Adipocyte (in vitro differentiated cells): ENCODE measurements around the gene CYTH2.

Experiments used
- DNase-seq: peaks from one replicate; pipeline ENCODE4 v3.0.0-alpha.2; 2015; ENCODE audit warnings: low read depth
- H3K27me3 ChIP-seq: replicated peaks from 2 replicates; pipeline ENCODE4 v1.7.0; 2013; ENCODE audit warnings: mild to moderate bottlenecking, low read length, moderate library complexity; ENCODE audit not compliant: control insufficient read depth, insufficient read depth
- H3K36me3 ChIP-seq: 2 replicates; pipeline ENCODE4 v1.7.0; 2013; ENCODE audit warnings: low read length, mild to moderate bottlenecking, moderate library complexity; ENCODE audit not compliant: control insufficient read depth, insufficient read depth, severe bottlenecking
- H3K4me1 ChIP-seq: 2 replicates; pipeline ENCODE4 v1.7.0; 2013; ENCODE audit warnings: mild to moderate bottlenecking, low read length, moderate library complexity; ENCODE audit not compliant: control insufficient read depth, insufficient read depth
- H3K4me3 ChIP-seq: 2 replicates; pipeline ENCODE4 v1.7.0; 2013; ENCODE audit warnings: mild to moderate bottlenecking, low read length, moderate library complexity
- H3K9ac ChIP-seq: 2 replicates; pipeline ENCODE4 v1.7.0; 2013; ENCODE audit warnings: mild to moderate bottlenecking, low read length, moderate library complexity
- H3K9me3 ChIP-seq: 2 replicates; pipeline ENCODE4 v1.7.0; 2013; ENCODE audit warnings: mild to moderate bottlenecking, low read length, moderate library complexity; ENCODE audit not compliant: control insufficient read depth

The CYTH2 gene, protein sequence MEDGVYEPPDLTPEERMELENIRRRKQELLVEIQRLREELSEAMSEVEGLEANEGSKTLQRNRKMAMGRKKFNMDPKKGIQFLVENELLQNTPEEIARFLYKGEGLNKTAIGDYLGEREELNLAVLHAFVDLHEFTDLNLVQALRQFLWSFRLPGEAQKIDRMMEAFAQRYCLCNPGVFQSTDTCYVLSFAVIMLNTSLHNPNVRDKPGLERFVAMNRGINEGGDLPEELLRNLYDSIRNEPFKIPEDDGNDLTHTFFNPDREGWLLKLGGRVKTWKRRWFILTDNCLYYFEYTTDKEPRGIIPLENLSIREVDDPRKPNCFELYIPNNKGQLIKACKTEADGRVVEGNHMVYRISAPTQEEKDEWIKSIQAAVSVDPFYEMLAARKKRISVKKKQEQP

DNA sequence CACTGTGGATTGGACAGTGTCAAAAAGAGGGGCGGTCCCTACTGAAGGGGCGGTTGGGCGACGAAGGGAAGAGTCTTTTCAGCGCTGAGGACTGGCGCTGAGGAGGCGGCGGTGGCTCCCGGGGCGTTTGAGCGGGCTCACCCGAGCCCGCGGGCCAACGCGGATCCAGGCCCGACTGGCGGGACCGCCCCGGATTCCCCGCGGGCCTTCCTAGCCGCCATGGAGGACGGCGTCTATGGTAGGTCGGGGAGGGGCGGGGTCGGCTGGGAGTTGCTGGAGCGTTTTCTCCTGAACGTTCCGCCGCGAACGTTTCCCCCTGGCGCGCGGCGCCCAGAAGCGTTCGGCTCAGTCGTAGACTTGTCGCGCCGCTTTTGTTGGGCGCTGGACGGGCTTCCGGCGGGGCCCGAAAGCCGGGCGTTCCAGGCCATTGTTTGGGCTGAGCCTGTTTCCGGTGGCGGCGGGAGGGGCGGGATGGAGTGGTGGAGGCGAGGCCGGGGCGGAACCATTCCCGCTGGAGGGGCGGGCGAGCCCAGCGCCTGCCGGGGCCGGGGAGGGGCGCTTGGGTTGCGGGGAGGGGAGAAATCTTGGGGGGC is at the start of gene CYTH2:
Gene CYTH2 (plus strand): TSS at position 81 of the 593 bp plus-strand sequence. CDS start 139 bp downstream, at position 220.
- Histone ChIP-seq H3K9ac (peak within 1 kb of the TSS; percentile 98), H3K9me3 (no peaks in the 10 kb centered on the region), H3K4me3 (peak within 1 kb of the TSS; percentile 95), H3K4me1 (peaks cover 24% of the 10 kb centered on the region), H3K27me3 (no peaks in the 10 kb centered on the region), H3K36me3 (peaks cover 39% of the 10 kb centered on the region)
- peak; percentile 93 for DNase-seq

DNA sequence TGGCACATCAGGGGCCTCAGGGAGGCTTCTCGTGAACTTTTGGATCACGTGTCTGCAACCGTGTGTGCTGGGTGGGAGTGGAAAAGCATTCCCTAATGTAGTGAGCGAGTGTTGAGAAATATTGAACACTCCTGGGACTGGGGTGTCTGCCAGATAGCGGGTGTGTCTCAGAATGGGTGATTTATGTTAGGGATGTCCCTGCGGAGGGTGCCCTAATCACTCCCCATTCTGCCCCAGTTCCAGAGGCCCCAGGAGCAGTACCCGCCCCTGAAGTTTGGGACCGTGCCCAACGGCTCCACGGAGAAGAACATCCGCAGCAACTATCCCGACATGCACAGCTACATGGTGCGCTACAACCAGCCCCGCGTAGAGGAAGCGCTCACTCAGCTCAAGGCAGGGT is 47.6 kb upstream of the CYTH2 start:
- peaks cover 19% of the 10 kb centered on the region for H3K4me1 ChIP-seq
- H3K36me3 ChIP-seq, result no peaks in the 10 kb centered on the region
- H3K9me3 ChIP-seq, result no peaks in the 10 kb centered on the region
- no peak for DNase-seq
- no peaks in the 10 kb centered on the region for H3K27me3 ChIP-seq
- peak overlapping the region; percentile 43 for H3K9ac ChIP-seq
- peak overlapping the region; percentile 0 for H3K4me3 ChIP-seq

DNA sequence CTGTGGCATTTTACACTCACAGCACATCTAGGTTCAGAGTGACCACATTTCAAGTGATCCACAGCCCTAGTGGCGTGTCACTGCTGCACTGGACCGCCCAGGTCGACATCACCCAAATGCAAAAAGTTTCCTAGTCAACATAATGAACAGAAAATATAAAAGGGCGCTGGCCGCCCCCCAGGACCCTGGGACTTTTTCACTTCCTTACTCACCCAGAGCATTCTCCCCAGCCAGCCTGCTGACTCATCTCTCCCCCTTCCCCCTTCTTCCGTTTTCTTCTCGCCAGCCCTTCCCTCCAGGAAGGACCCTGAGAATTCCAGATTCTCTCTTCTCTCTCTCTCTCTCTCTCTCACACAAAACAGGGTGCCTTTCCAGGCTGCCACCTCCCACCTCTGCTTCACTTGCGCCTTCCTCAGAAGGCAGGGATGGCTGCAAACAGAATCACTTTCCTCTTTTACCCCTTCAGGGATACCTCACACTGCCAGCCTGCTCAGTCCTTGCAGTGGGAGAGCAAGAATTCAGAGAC is 44.4 kb upstream of the CYTH2 start:
- H3K36me3 ChIP-seq, result no peaks in the 10 kb centered on the region
- no peaks in the 10 kb centered on the region for H3K27me3 ChIP-seq
- peak overlapping the region; percentile 64 for H3K9ac ChIP-seq
- no peak overlapping the region for H3K4me3 ChIP-seq
- peak; percentile 59 for DNase-seq
- H3K9me3 ChIP-seq, result no peaks in the 10 kb centered on the region
- peaks cover 19% of the 10 kb centered on the region for H3K4me1 ChIP-seq

DNA sequence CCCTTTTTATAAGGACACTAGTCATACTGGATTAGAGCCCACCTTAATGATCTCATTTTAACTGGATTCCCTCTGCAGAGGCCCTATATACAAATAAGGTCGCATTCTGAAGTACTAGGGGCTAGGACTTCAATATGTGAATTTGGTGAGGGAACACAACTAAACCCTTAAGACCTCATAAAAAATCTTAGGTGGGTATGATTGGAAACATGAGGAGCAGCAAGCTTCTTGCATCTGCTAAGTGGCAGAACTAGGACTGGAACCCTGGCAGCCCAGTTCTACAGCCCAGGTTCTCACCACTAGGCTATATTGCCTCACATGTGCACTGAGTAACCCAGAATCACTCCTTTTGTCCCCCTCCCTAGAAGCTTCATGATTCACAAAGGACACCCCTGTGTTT is 40.5 kb upstream of the CYTH2 start:
- Histone ChIP-seq H3K27me3 (no peaks in the 10 kb centered on the region), H3K4me1 (peaks cover 6% of the 10 kb centered on the region), H3K9ac (no peak overlapping the region), H3K36me3 (no peaks in the 10 kb centered on the region), H3K9me3 (no peaks in the 10 kb centered on the region), H3K4me3 (no peak overlapping the region)
- no peak for DNase-seq

DNA sequence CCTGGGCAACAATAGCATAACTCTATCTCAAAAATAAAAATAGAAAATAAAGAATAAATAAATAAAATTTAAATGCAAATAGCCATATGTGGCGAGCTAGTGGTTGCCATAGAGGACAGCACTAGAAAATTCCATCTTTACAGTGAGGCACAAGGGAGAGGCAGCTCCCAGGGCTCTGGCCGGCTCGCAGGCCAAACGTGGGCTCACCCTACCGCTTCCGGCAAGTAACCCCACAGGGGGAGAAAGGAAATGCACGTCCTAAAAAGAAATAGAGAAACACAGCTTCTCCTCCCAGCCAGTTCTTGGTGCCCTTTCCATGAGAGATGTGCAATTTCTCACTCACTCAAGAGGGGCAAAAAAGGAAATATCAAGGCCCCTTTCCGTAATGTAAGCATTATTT is 35.8 kb upstream of the CYTH2 start:
- Histone ChIP-seq H3K27me3 (no peaks in the 10 kb centered on the region), H3K4me1 (no peaks in the 10 kb centered on the region)

DNA sequence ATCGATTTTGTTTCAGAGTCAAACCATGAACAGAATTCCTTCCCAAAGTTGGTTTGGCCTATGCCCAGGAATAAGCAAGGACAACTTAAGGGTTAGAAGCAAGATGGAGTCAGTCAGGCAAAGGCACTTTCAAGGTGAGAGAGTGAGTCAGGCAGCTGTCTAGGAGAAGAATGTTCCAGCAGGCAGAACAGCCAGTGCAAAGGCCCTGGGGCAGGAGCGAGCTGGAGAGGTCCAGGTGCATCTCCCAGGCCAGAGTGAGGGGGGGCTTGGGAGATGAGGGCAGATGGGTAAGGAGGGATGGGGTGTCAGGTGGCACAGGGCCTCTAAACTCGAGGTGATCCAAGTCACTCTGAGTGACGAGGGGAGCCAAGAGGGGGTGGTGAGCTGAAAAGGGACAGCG is 32.6 kb upstream of the CYTH2 start:
- Histone ChIP-seq H3K27me3 (no peaks in the 10 kb centered on the region), H3K4me3 (no peak overlapping the region), H3K9me3 (no peaks in the 10 kb centered on the region), H3K36me3 (no peaks in the 10 kb centered on the region), H3K9ac (no peak overlapping the region), H3K4me1 (no peaks in the 10 kb centered on the region)
- no peak for DNase-seq

More for the DNA sequence above, 35.8 kb upstream of the CYTH2 start:
- H3K4me3 ChIP-seq, result no peak overlapping the region
- no peak for DNase-seq
- H3K9me3 ChIP-seq, result no peaks in the 10 kb centered on the region
- H3K36me3 ChIP-seq, result no peaks in the 10 kb centered on the region
- no peak overlapping the region for H3K9ac ChIP-seq

DNA sequence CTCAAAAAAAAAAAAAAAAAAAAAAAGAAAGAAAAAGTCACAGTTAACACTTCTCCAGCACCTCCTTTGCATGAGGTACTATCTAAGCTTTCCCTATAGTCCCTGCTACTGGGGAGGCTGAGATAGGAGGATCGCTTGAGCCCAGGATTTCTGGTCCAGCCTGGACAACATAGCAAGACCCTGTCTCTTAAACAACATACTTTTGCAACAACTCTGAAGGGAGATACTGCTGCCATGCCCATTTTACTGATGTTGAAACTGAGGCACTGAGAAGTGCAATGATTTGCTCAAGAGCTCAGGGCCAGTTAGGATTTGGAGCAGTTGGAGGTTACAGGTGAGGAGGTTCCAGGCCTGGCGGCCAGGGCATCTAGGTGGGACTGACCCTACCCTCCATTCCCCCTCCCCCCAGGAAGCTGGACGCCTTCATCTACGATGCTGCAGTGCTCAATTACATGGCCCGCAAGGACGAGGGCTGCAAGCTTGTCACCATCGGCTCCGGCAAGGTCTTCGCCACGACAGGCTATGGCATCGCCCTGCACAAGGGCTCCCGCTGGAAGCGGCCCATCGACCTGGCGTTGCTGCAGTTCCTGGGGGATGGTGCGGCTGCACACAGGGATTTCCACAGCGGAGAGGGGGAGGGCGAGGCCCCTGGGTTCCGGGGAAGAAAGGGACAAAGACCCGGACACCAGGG is 27.7 kb upstream of the CYTH2 start:
- Histone ChIP-seq H3K36me3 (no peaks in the 10 kb centered on the region), H3K4me3 (no peak overlapping the region), H3K4me1 (peaks cover 12% of the 10 kb centered on the region), H3K9me3 (no peaks in the 10 kb centered on the region), H3K9ac (no peak overlapping the region), H3K27me3 (no peaks in the 10 kb centered on the region)
- DNase-seq, result no peak

DNA sequence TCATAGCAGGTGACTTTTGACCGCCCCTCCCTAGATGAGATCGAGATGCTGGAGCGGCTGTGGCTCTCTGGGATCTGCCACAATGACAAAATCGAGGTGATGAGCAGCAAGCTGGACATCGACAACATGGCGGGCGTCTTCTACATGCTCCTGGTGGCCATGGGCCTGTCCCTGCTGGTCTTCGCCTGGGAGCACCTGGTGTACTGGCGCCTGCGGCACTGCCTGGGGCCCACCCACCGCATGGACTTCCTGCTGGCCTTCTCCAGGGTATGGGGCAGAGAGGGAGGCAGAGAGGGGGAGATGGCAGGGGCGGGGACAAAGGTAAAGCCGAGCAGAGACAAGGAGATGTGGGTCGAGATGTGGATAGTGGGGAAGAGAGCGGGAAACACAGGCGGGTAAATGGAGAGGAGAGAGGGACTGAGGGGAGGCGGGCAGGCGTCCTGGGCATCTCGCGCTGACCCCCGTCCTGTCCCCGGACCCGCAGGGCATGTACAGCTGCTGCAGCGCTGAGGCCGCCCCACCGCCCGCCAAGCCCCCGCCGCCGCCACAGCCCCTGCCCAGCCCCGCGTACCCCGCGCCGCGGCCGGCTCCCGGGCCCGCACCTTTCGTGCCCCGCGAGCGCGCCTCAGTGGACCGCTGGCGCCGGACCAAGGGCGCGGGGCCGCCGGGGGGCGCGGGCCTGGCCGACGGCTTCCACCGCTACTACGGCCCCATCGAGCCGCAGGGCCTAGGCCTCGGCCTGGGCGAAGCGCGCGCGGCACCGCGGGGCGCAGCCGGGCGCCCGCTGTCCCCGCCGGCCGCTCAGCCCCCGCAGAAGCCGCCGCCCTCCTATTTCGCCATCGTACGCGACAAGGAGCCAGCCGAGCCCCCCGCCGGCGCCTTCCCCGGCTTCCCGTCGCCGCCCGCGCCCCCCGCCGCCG is 26.8 kb upstream of the CYTH2 start:
- Histone ChIP-seq H3K9ac (no peak overlapping the region), H3K4me3 (no peak overlapping the region), H3K27me3 (no peaks in the 10 kb centered on the region), H3K9me3 (no peaks in the 10 kb centered on the region), H3K4me1 (peaks cover 14% of the 10 kb centered on the region), H3K36me3 (peaks cover 3% of the 10 kb centered on the region)
- DNase-seq, result no peak

DNA sequence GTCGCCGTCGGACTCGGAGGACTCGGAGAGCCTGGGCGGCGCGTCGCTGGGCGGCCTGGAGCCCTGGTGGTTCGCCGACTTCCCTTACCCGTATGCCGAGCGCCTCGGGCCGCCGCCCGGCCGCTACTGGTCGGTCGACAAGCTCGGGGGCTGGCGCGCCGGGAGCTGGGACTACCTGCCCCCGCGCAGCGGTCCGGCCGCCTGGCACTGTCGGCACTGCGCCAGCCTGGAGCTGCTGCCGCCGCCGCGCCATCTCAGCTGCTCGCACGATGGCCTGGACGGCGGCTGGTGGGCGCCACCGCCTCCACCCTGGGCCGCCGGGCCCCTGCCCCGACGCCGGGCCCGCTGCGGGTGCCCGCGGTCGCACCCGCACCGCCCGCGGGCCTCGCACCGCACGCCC is 25.9 kb upstream of the CYTH2 start:
- H3K36me3 ChIP-seq, result peaks cover 12% of the 10 kb centered on the region
- peak; percentile 56 for DNase-seq
- H3K27me3 ChIP-seq, result no peaks in the 10 kb centered on the region
- H3K9ac ChIP-seq, result no peak overlapping the region
- peaks cover 14% of the 10 kb centered on the region for H3K4me1 ChIP-seq
- no peak overlapping the region for H3K4me3 ChIP-seq
- no peaks in the 10 kb centered on the region for H3K9me3 ChIP-seq

DNA sequence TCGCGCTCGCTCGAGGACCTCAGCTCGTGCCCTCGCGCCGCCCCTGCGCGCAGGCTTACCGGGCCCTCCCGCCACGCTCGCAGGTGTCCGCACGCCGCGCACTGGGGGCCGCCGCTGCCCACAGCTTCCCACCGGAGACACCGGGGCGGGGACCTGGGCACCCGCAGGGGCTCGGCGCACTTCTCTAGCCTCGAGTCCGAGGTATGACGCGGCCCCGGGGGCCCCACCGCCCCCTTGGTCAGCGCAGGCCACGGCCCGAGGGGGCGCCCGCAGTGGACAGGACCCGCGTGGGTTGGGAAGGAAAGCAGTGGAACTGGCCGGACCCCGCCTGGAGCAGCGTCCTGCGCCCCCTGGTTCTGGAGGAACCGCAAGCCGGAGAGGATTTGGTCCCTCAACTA is 25.4 kb upstream of the CYTH2 start:
- H3K27me3 ChIP-seq, result no peaks in the 10 kb centered on the region
- peak; percentile 13 for DNase-seq
- H3K36me3 ChIP-seq, result peaks cover 17% of the 10 kb centered on the region
- peaks cover 14% of the 10 kb centered on the region for H3K4me1 ChIP-seq
- H3K9me3 ChIP-seq, result no peaks in the 10 kb centered on the region
- no peak overlapping the region for H3K4me3 ChIP-seq
- no peak overlapping the region for H3K9ac ChIP-seq
